Fibroblast of pulmonary artery (primary cell): ENCODE measurements around the gene IGLL5.

ENCODE experiments used
- DNase-seq: peaks from one replicate; pipeline ENCODE4 v3.0.0-alpha.2; 2010; ENCODE audit warnings: low read depth
- H3K4me3 ChIP-seq: replicated peaks from 2 replicates; pipeline ENCODE4 v1.5.1; 2011; ENCODE audit warnings: low read depth, mild to moderate bottlenecking, control low read depth, low read length, moderate library complexity
- CTCF ChIP-seq: IDR thresholded peaks from 2 replicates; pipeline ENCODE4 v1.5.1; 2011; ENCODE audit warnings: mild to moderate bottlenecking, control low read depth, low read length, inconsistent platforms; ENCODE audit errors: missing control alignments

IGLL5 gene

GRCh38 chr22:22944268-22944985 is 56.8 kb downstream of the IGLL5 start:
- no peak for DNase-seq
- H3K4me3 ChIP-seq, result no peak overlapping the region
- TF ChIP-seq CTCF, result no peak

GRCh38 chr22:22945195-22945594 is 57.6 kb downstream of the IGLL5 start:
- no peak for TF ChIP-seq CTCF
- DNase-seq, result no peak
- no peak overlapping the region for H3K4me3 ChIP-seq
